Neural progenitor cell (in vitro differentiated cells): ENCODE data around the gene MT1A. TPM values are rescaled to one million over a fixed set of nuclear protein-coding genes. Genes with fewer than 3 reads are reported as not detected.

Experiments
- DNase-seq: peaks from one replicate; pipeline ENCODE4 v3.0.0-alpha.2; 2016; ENCODE audit warnings: low spot score
- H2AFZ ChIP-seq: fragments of 200-600 bp; sonication (generic); replicated peaks from 2 replicates; pipeline ENCODE4 v1.6.1; 2016; ENCODE audit warnings: antibody characterized with exemption
- H3F3A ChIP-seq: fragments of 200-600 bp; sonication (generic); 2 replicates; pipeline ENCODE4 v1.6.1; 2016; ENCODE audit warnings: antibody characterized with exemption, low read depth
- H3K27ac ChIP-seq: fragments of 200-600 bp; sonication (generic); 2 replicates; pipeline ENCODE4 v1.5.1; 2016; ENCODE audit warnings: mild to moderate bottlenecking
- H3K27me3 ChIP-seq: fragments of 200-600 bp; sonication (generic); 2 replicates; pipeline ENCODE4 v1.6.1; 2016; ENCODE audit warnings: mild to moderate bottlenecking, moderate library complexity
- H3K36me3 ChIP-seq: fragments of 200-600 bp; sonication (generic); 2 replicates; pipeline ENCODE4 v1.5.1; 2016
- H3K4me1 ChIP-seq: fragments of 200-600 bp; sonication (generic); 2 replicates; pipeline ENCODE4 v1.6.1; 2016; ENCODE audit warnings: mixed run types
- H3K4me2 ChIP-seq: fragments of 200-600 bp; sonication (generic); 2 replicates; pipeline ENCODE4 v1.6.1; 2016
- H3K4me3 ChIP-seq: fragments of 200-600 bp; sonication (generic); 2 replicates; pipeline ENCODE4 v1.5.1; 2016
- H3K79me2 ChIP-seq: fragments of 200-600 bp; sonication (generic); 2 replicates; pipeline ENCODE4 v1.6.1; 2016; ENCODE audit warnings: low read depth
- H3K9ac ChIP-seq: fragments of 200-600 bp; sonication (generic); 2 replicates; pipeline ENCODE4 v1.6.1; 2016
- H3K9me3 ChIP-seq: fragments of 200-600 bp; sonication (generic); 2 replicates; pipeline ENCODE4 v1.5.1; 2016; ENCODE audit warnings: low read depth
- H4K20me1 ChIP-seq: fragments of 200-600 bp; sonication (generic); 2 replicates; pipeline ENCODE4 v1.6.1; 2016; ENCODE audit warnings: low read depth
- H3K27ac Mint-ChIP-seq: 3 replicates; pipeline ENCODE4 v1.8.0; 2021; ENCODE audit warnings: mixed read lengths
- H3K27me3 Mint-ChIP-seq: 2 replicates; pipeline ENCODE4 v1.8.0; 2022; ENCODE audit warnings: low read depth, mild to moderate bottlenecking, inconsistent platforms, moderate library complexity, mixed read lengths; ENCODE audit not compliant: insufficient read depth
- H3K36me3 Mint-ChIP-seq: 3 replicates; pipeline ENCODE4 v1.8.0; 2021; ENCODE audit warnings: mixed read lengths
- H3K4me1 Mint-ChIP-seq: 3 replicates; pipeline ENCODE4 v1.8.0; 2021; ENCODE audit warnings: mixed read lengths
- H3K4me3 Mint-ChIP-seq: 3 replicates; pipeline ENCODE4 v1.8.0; 2021; ENCODE audit warnings: mild to moderate bottlenecking, moderate library complexity, mixed read lengths
- H3K9me3 Mint-ChIP-seq: 3 replicates; pipeline ENCODE4 v1.8.0; 2020; ENCODE audit warnings: mixed read lengths
- CTCF ChIP-seq: fragments of 200-600 bp; sonication (generic); IDR thresholded peaks from 2 replicates; pipeline ENCODE4 v1.5.1; 2017; ENCODE audit warnings: antibody characterized with exemption, mild to moderate bottlenecking
- EZH2 ChIP-seq: fragments of 200-600 bp; sonication (generic); IDR thresholded peaks from 2 replicates; pipeline ENCODE4 v1.6.1; 2017; ENCODE audit warnings: antibody characterized with exemption, mild to moderate bottlenecking, moderate library complexity
- EZH2phosphoT487 ChIP-seq: fragments of 200-600 bp; sonication (generic); IDR thresholded peaks from 2 replicates; pipeline ENCODE4 v1.6.1; 2017; ENCODE audit warnings: antibody characterized with exemption
- total RNA-seq: library from RNA; depleted of rRNA; stranded (reverse); fragments of >200 nt; gene quantifications from 2 replicates; pipeline ENCODE4 v1.2.3, GENCODE V29; 2015; ENCODE audit warnings: low replicate concordance

The MT1A gene
- total RNA-seq, 1 donor from 2014 or later: not detected

GRCh38 chr16:56630134-56630533 lies 8.3 kb upstream of the MT1A start:
- Mint-ChIP-seq H3K9me3 (peaks cover 3% of the 10 kb centered on the region), H3K27me3 (peaks cover 85% of the 10 kb centered on the region), H3K4me1 (peaks cover 19% of the 10 kb centered on the region), H3K27ac (no peak overlapping the region), H3K36me3 (no peaks in the 10 kb centered on the region), H3K4me3 (no peak overlapping the region)
- Histone ChIP-seq H3K79me2 (no peaks in the 10 kb centered on the region), H3K36me3 (no peaks in the 10 kb centered on the region), H2AFZ (no peak overlapping the region), H3K27me3 (peaks cover 100% of the 10 kb centered on the region), H3F3A (peaks cover 6% of the 10 kb centered on the region), H3K4me1 (peaks cover 12% of the 10 kb centered on the region), H4K20me1 (peaks cover 67% of the 10 kb centered on the region), H3K4me3 (no peak overlapping the region), H3K4me2 (no peak overlapping the region), H3K9ac (no peak overlapping the region), H3K27ac (no peak overlapping the region), H3K9me3 (no peaks in the 10 kb centered on the region)
- no peak for TF ChIP-seq CTCF
- DNase-seq: no peak

- H3K4me1 ChIP-seq: peaks cover 16% of the 10 kb centered on the region
- no peak overlapping the region for H3K27ac ChIP-seq
- H3K27me3 ChIP-seq: peaks cover 100% of the 10 kb centered on the region
- H3K27me3 Mint-ChIP-seq: peaks cover 85% of the 10 kb centered on the region
- no peaks in the 10 kb centered on the region for H3K36me3 ChIP-seq
- no peak overlapping the region for H3K4me3 ChIP-seq
- H3K4me3 Mint-ChIP-seq: peak overlapping the region; percentile 78
- no peak overlapping the region for H3K27ac Mint-ChIP-seq
- no peak for DNase-seq
- peaks cover 67% of the 10 kb centered on the region for H4K20me1 ChIP-seq
- no peak overlapping the region for H3K9ac ChIP-seq
- H3K36me3 Mint-ChIP-seq: no peaks in the 10 kb centered on the region
- H3F3A ChIP-seq: no peaks in the 10 kb centered on the region
- H2AFZ ChIP-seq: no peak overlapping the region
- peaks cover 3% of the 10 kb centered on the region for H3K9me3 Mint-ChIP-seq
- no peak overlapping the region for H3K4me2 ChIP-seq
- TF ChIP-seq CTCF: no peak
- TF ChIP-seq EZH2phosphoT487: no peak
- no peak for TF ChIP-seq EZH2
- H3K9me3 ChIP-seq: no peaks in the 10 kb centered on the region
- H3K4me1 Mint-ChIP-seq: peaks cover 14% of the 10 kb centered on the region
- no peaks in the 10 kb centered on the region for H3K79me2 ChIP-seq
Observed at GRCh38 chr16:56631197-56631596, 7.3 kb upstream of the MT1A start.

GRCh38 chr16:56631832-56632155 lies 6.7 kb upstream of the MT1A start:
- Histone ChIP-seq H3K4me1 (peaks cover 16% of the 10 kb centered on the region), H3K4me3 (peak overlapping the region; percentile 47), H3K27me3 (peaks cover 100% of the 10 kb centered on the region), H3K79me2 (no peaks in the 10 kb centered on the region), H3F3A (no peaks in the 10 kb centered on the region), H3K9ac (no peak overlapping the region), H3K9me3 (no peaks in the 10 kb centered on the region), H3K4me2 (peak overlapping the region; percentile 83), H4K20me1 (peaks cover 67% of the 10 kb centered on the region), H2AFZ (peak overlapping the region; percentile 77), H3K27ac (no peak overlapping the region), H3K36me3 (no peaks in the 10 kb centered on the region)
- peaks cover 3% of the 10 kb centered on the region for H3K9me3 Mint-ChIP-seq
- H3K27me3 Mint-ChIP-seq: peaks cover 85% of the 10 kb centered on the region
- H3K36me3 Mint-ChIP-seq: no peaks in the 10 kb centered on the region
- H3K4me1 Mint-ChIP-seq: peaks cover 14% of the 10 kb centered on the region
- TF ChIP-seq EZH2: no peak
- TF ChIP-seq EZH2phosphoT487: peak; percentile 96
- TF ChIP-seq CTCF: no peak
- peak overlapping the region; percentile 78 for H3K4me3 Mint-ChIP-seq
- DNase-seq: no peak
- no peak overlapping the region for H3K27ac Mint-ChIP-seq
